Stimulated activated CD4-positive, alpha-beta T cell treated with anti-CD3 and anti-CD28 coated beads, Interleukin-12 subunit alpha, Interleukin-12 subunit beta, amount 100 ng/mL, for 24 hours (primary cell): ENCODE data around the gene MYO3A.

Experiments
- DNase-seq, 2 experiments: peaks; one replicate each; pipeline ENCODE4 v3.0.0-alpha.2; 2020; ENCODE audit warnings: low read depth in 2 of 2

Gene MYO3A, protein sequence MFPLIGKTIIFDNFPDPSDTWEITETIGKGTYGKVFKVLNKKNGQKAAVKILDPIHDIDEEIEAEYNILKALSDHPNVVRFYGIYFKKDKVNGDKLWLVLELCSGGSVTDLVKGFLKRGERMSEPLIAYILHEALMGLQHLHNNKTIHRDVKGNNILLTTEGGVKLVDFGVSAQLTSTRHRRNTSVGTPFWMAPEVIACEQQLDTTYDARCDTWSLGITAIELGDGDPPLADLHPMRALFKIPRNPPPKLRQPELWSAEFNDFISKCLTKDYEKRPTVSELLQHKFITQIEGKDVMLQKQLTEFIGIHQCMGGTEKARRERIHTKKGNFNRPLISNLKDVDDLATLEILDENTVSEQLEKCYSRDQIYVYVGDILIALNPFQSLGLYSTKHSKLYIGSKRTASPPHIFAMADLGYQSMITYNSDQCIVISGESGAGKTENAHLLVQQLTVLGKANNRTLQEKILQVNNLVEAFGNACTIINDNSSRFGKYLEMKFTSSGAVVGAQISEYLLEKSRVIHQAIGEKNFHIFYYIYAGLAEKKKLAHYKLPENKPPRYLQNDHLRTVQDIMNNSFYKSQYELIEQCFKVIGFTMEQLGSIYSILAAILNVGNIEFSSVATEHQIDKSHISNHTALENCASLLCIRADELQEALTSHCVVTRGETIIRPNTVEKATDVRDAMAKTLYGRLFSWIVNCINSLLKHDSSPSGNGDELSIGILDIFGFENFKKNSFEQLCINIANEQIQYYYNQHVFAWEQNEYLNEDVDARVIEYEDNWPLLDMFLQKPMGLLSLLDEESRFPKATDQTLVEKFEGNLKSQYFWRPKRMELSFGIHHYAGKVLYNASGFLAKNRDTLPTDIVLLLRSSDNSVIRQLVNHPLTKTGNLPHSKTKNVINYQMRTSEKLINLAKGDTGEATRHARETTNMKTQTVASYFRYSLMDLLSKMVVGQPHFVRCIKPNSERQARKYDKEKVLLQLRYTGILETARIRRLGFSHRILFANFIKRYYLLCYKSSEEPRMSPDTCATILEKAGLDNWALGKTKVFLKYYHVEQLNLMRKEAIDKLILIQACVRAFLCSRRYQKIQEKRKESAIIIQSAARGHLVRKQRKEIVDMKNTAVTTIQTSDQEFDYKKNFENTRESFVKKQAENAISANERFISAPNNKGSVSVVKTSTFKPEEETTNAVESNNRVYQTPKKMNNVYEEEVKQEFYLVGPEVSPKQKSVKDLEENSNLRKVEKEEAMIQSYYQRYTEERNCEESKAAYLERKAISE (N-terminal part only)

DNA sequence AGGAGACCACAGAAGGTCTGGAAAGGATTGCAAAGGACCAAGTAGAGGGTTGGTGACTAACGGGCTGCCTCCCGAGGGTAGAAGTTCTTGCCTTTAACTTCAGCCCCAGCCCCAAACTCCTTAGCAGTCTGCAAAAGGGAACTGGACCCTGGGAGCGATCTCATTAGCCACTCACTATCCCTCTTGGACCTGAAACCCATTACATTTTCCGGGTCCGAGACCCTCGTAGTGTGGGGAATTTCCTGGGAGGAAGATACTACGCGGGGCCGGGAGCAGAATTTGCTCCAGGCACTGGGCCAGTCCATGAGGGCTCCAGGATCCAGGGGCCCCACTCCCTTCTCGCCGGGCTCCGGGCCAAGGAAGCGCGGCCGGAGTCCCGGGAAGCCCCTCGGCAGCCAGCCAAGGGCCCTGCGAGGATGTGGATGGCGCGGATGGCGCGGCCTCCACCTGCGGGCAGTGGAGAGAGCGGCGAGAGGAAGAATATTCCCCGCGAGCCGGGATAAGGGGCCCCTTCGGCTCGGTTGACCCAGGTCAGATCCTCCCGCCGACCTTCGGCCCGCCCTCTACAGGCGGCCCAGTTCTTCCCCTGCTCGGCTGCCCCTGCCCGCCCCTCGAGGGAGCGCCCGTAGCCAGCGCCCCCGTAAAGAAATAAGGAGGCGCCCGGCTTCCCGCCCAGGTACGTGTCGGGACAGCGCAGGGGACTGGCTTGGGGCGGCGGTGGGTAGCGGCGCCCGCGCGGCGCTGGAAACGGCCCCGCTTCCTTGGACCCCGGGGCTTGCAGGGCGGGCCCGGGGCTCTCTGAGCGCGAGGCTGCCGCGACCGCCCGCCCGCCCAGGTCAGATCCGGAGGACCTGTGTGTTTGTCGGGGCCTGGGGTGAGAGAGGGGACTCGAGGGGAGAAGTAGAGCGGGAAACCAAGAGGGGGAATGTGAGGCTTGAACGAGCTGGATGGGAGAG is at the start of gene MYO3A:
Gene MYO3A, plus strand, starts transcription at position 577 of the 956 bp plus-strand sequence. CDS start 17,882 bp downstream, outside the sequence.
- no peak for DNase-seq

DNA sequence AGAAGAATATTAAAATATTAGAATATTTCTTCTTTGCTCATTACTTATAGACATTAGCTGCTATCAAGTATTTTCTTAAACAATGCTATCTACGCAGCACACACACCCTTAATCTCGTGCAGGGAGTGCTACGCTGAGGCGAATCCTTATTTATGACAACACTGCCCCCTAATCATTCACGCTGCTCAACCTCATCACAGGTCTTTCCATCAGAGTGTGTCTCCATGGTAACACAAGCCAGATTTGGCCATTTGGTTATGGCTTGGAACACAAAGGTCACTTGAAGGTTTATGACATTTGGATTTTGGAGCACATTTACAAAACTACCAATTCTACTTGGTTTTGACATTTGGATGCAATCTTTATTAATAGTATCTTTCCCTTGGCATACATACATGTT is 45.4 kb upstream of the MYO3A start:
- no peak for DNase-seq

- DNase-seq: no peak
These were observed 43.0 kb upstream of the MYO3A start for GRCh38 chr10:25890995-25891394.

GRCh38 chr10:25895856-25896255 is 38.2 kb upstream of the MYO3A start:
- no peak for DNase-seq

GRCh38 chr10:25896421-25896820 is 37.6 kb upstream of the MYO3A start:
- DNase-seq: no peak

- DNase-seq: no peak
These were observed 34.7 kb upstream of the MYO3A start for GRCh38 chr10:25899304-25899703.

- DNase-seq: no peak
These were observed 32.8 kb upstream of the MYO3A start for GRCh38 chr10:25901199-25901598.

DNA sequence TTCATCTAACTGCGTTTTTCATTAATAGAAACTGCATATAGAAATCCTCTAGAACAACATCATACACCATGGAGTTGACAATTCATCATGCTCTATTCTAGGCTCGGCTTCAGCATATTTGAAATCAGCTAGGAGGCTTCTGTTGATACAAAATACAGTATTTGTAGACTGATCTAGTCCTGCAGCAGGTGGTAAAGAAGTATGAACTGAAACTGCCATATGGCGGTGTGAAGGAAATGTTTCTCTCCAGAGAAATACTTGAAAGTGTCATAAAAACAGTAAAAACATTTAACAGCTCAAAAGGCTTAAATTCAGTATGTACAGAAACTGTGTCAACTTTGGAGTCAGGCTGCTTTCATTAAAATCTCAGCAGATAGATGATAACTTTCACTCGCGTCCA is 32.0 kb upstream of the MYO3A start:
- no peak for DNase-seq

GRCh38 chr10:25907261-25907660 is 26.8 kb upstream of the MYO3A start:
- no peak for DNase-seq

GRCh38 chr10:25912866-25913265 is 21.2 kb upstream of the MYO3A start:
- DNase-seq: no peak

DNA sequence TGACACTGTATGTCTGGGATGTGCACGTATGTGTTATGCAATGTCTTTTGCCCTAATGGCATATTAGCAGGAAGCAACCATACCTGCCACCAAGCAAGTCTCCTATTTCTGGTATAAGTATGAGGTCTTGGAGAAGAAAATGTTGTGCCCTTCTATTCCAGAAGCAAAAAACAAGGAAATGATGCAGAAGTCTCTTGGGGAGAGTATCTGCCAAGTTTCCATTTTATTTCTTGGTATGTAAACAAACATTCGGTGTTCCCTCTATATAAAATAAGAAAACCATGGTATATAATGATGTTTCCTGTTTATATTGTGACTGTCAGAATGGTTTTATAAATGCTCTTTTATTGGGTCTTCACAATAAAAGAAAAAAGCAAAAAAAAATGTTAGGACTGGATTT is 19.3 kb upstream of the MYO3A start:
- DNase-seq: no peak

DNA sequence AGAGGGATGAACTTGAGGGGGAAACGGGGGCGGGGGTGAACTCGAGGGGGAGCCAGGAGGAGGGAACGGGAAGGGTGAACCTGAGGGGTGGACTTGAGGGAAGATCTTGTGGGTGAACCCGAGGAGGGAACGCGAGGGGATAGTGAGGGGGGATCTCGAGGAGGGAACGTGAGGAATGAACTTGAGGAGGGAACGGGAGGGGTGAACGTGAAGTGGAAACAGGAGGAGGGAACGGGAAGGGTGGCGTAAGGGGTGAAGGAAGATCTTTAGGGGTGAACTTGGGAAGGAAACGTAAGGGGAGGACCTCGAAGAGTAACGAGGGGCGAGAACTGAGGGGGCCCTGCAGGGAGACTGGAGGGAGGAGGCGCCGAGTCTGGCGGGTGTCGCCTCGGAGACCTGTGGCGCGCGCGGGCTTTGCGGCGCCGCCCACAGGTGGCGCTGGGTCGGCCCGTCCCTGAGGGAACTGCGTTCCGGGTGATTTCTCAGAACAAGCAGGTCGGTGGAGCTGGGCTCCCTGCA is 651 bp downstream of the MYO3A start:
- peak in 1 of 2 experiments; percentile 11 for DNase-seq

GRCh38 chr10:25938405-25938804 is 4.4 kb downstream of the MYO3A start:
- DNase-seq: no peak

DNA sequence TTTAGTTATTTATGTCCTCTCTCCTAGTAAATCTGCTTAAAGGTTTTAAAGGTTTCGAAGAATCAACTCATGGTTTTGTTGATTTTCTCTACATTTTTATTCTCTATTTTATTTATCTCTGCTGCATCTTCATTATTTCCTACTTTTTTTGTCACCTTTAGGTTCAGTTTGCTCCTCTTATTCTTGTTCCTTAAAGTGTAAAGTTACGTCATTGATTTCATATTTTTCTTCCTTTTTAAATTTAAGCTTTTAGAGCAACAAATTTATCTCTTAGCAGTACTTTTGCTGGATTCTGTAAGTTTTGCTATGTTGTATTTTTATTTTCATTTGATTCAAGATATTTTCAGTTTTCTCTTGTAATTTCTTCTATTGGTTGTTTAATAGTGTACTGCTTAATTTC is 10.7 kb downstream of the MYO3A start:
- no peak for DNase-seq

GRCh38 chr10:25952857-25953256 is 18.8 kb downstream of the MYO3A start:
- DNase-seq: no peak

DNA sequence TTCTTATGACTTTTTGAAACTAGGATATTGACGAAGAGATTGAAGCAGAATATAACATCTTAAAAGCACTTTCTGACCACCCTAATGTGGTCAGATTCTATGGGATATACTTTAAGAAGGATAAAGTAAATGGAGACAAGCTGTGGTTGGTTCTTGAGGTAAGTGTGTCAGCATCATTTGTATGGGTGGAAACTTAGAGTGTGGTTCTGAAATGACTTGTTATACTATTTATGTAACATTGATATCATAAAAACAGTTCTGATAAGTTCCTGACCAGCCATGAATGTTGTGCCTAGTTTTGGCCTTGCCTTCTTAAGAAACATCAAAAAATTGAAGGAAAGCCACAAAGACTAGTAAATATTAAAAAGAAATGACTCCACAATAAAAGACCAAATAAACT is 20.8 kb downstream of the MYO3A start:
- no peak for DNase-seq

- no peak for DNase-seq
These were observed 25.7 kb downstream of the MYO3A start for GRCh38 chr10:25959540-25960232.

GRCh38 chr10:25965584-25965983 is 31.6 kb downstream of the MYO3A start:
- DNase-seq: no peak

- DNase-seq: no peak
These were observed 32.8 kb downstream of the MYO3A start for GRCh38 chr10:25966844-25967243.

GRCh38 chr10:25972631-25973030 is 38.6 kb downstream of the MYO3A start:
- DNase-seq: no peak
